ENCODE data around the gene AP5S1. TPM values are rescaled to one million over a fixed set of nuclear protein-coding genes. Genes with fewer than 3 reads are reported as not detected.

AP5S1 gene
- total RNA-seq, 2 donors from 2014 or later, result 14.6 to 17.3 TPM

DNA sequence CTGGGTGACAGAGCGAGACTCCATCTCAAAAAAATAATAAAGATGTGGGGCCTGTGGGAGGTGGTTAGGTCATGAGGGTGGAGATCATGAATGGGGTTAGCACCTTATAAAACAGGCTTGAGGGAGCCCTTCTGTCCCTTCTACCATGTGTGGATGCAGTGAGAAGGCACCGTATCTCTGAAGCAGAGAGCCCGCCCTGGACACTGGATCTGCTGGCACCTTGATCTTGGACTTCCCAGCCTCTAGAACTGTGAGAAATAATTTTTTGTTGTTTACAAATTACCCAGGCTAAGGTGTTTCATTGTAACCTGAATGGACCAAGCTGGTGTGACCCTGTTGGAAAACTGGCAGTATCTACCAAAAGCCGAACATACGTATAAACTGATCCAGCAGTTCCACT, 53.2 kb downstream of the AP5S1 start:
- no peak overlapping the region for H3K27ac ChIP-seq

DNA sequence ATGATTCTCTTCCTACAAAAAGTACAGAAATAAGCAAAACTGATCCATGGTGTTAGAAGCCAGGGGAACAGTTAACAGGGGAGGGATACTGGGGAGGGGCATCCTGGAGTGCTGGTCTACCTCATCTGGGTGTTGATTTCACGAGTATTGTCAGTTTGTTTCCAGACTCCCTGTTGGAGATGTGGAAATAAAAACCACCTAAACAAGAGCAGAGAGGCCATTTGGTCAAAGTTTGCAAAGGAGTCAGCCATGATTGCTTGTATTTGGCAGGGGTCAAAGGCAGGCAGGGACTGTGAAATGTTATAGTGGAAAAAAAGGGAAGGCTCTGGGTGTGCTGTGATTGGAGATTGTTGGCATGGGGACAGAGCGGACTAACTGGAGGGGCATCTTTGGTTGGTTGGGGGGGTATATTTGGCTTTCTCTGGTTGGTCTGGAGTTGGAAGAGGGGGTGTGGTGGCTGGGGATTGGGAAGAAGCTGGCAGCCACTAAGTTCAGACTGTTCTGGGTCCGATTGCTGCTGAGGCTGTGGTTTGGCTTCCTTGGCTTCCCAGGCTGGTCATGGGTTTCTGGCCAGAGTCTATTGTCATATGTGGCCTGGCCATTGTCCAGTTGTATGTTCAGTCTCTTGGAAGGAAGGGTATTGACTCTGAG, 54.0 kb downstream of the AP5S1 start:
- DNase-seq (ENCODE audit: low spot score), result no peak
- no peaks in the 10 kb centered on the region for H3K27me3 ChIP-seq
- H3K9me3 ChIP-seq, result no peaks in the 10 kb centered on the region
- peaks cover 16% of the 10 kb centered on the region for H3K36me3 ChIP-seq
- H3K27ac ChIP-seq, result no peak overlapping the region
- H3K4me1 ChIP-seq, result peaks cover 0 to 20% of the 10 kb centered on the region in 2 donors
- no peak overlapping the region for H3K4me3 ChIP-seq
- TF ChIP-seq, protein P1, sequence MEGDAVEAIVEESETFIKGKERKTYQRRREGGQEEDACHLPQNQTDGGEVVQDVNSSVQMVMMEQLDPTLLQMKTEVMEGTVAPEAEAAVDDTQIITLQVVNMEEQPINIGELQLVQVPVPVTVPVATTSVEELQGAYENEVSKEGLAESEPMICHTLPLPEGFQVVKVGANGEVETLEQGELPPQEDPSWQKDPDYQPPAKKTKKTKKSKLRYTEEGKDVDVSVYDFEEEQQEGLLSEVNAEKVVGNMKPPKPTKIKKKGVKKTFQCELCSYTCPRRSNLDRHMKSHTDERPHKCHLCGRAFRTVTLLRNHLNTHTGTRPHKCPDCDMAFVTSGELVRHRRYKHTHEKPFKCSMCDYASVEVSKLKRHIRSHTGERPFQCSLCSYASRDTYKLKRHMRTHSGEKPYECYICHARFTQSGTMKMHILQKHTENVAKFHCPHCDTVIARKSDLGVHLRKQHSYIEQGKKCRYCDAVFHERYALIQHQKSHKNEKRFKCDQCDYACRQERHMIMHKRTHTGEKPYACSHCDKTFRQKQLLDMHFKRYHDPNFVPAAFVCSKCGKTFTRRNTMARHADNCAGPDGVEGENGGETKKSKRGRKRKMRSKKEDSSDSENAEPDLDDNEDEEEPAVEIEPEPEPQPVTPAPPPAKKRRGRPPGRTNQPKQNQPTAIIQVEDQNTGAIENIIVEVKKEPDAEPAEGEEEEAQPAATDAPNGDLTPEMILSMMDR (IDR thresholded peaks at IDR 0.05), result no peak

More for the DNA sequence above, 53.2 kb downstream of the AP5S1 start:
- peaks cover 0 to 20% of the 10 kb centered on the region in 2 donors for H3K4me1 ChIP-seq
- no peak overlapping the region for H3K4me3 ChIP-seq
- DNase-seq (ENCODE audit: low spot score), result no peak
- no peaks in the 10 kb centered on the region for H3K27me3 ChIP-seq
- H3K36me3 ChIP-seq, result peaks cover 16% of the 10 kb centered on the region
- no peaks in the 10 kb centered on the region for H3K9me3 ChIP-seq
- TF ChIP-seq, protein P1 (IDR thresholded peaks at IDR 0.05), result no peak

DNA sequence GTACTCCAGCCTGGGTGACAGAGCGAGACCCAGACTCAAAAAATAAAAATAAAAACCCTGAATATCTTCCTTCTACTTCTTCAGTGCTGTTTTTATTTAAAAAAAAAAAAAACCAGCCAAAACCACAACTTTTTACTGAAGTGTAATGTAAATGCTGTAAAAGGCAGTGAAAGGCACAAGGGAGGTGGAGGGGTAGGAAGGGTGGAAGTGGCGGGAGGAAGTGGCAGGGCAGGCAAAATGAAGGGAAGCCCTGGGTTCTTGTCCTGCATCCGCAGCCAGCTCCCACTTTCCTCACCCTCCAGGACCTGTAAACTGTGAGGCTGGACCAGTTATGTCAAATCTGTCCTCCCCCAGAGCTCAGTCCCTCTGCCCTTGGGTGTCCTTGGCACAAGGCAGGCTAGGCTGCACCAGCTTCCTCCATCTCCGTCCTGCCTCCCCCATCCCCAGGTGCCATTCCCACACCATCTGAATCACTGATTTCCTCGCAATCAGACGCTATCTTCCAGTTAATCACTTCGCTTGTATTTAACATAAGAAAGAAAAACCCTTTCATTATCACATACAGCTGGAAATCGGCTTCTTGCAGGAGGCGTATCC, 55.1 kb downstream of the AP5S1 start:
- Histone ChIP-seq H3K36me3 (peaks cover 9% of the 10 kb centered on the region), H3K27me3 (no peaks in the 10 kb centered on the region), H3K4me1 (peaks cover 0 to 20% of the 10 kb centered on the region in 2 donors), H3K4me3 (no peak overlapping the region), H3K9me3 (no peaks in the 10 kb centered on the region), H3K27ac (no peak overlapping the region)
- DNase-seq (ENCODE audit: low spot score), result no peak
- TF ChIP-seq, protein P1 (IDR thresholded peaks at IDR 0.05), result no peak

DNA sequence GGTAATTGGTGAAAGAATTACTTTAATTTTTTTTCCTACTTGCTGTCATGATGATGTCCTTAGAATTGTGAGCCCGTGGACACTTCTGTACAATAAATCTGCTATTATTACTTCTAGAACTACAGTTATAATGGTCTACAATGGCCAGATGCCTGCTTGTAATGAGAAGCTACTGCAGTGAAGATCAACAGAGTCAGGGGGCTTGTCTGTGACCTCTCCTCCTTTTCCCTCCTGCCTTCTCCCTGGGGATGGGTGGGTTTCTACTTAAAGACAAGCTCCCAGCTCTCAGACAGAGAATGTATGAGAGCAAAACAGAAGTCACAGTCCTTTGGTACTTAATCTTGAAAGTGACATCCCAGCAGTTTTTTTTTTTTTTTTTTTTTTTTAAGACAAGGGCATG, 55.7 kb downstream of the AP5S1 start:
- Histone ChIP-seq H3K4me3 (no peak overlapping the region), H3K36me3 (peaks cover 9% of the 10 kb centered on the region), H3K27ac (no peak overlapping the region), H3K9me3 (no peaks in the 10 kb centered on the region), H3K4me1 (peaks cover 0 to 15% of the 10 kb centered on the region in 2 donors), H3K27me3 (no peaks in the 10 kb centered on the region)
- TF ChIP-seq, protein P1 (IDR thresholded peaks at IDR 0.05), result no peak
- no peak for DNase-seq (ENCODE audit: low spot score)

DNA sequence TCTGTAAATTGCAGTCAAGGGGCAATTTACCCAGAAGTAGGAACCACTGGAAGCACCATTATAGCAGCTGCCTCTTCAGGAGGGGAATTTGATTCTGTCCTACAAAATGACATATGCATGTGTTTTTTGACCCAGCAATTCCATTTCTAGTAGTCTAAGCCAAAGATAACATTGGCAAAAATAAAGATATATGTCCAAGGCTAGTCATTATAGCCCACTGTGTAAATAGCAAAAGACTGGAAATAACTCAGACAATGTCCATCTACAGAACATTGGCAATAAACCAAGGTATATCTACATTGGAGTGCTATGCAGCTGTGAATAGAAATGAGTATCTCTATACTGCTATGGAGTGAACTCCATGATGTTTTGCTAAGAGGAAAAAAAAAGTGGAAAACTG, 56.3 kb downstream of the AP5S1 start:
- Histone ChIP-seq H3K9me3 (no peaks in the 10 kb centered on the region), H3K27ac (no peak overlapping the region), H3K36me3 (peaks cover 9% of the 10 kb centered on the region), H3K4me3 (no peak overlapping the region), H3K27me3 (no peaks in the 10 kb centered on the region), H3K4me1 (peaks cover 0 to 12% of the 10 kb centered on the region in 2 donors)
- no peak for DNase-seq (ENCODE audit: low spot score)
- TF ChIP-seq, protein P1 (IDR thresholded peaks at IDR 0.05), result no peak

Other genes with a start within 250 kb of the AP5S1 start
- not detected for gene GFRA4, start 157.1 kb upstream of the AP5S1 start, total RNA-seq
- 10 to 100 TPM in 1 of 2 donors, 1 to 10 TPM in 1; 9.7 to 13.8 TPM for gene ADAM33, start 138.5 kb upstream of the AP5S1 start, total RNA-seq
- gene SIGLEC1, start 107.9 kb upstream of the AP5S1 start, total RNA-seq, result 1 to 10 TPM; 3.2 to 3.9 TPM
- gene HSPA12B, start 87.9 kb upstream of the AP5S1 start, total RNA-seq, result 10 to 100 TPM; 11.2 to 13.4 TPM
- 10 to 100 TPM; 10.8 to 11.2 TPM for gene ADISSP, start 52.8 kb upstream of the AP5S1 start, total RNA-seq
- gene SPEF1, start 39.1 kb upstream of the AP5S1 start, total RNA-seq, result under 1 TPM in 1 of 2 donors, not detected in 1; 0.31 TPM
- 10 to 100 TPM; 49.1 to 77.1 TPM for gene CENPB, start 33.8 kb upstream of the AP5S1 start, total RNA-seq
- gene CDC25B, start 24.2 kb upstream of the AP5S1 start, total RNA-seq, result 10 to 100 TPM; 10.4 to 11.4 TPM
- gene MAVS, start 26.3 kb downstream of the AP5S1 start, total RNA-seq, result 10 to 100 TPM; 27.5 to 29.7 TPM
- gene PANK2, start 68.8 kb downstream of the AP5S1 start, total RNA-seq, result 10 to 100 TPM; 15.5 to 19.5 TPM
- gene RNF24, start 195.0 kb downstream of the AP5S1 start, total RNA-seq, result 10 to 100 TPM in 1 of 2 donors, 1 to 10 TPM in 1; 6.5 to 14.9 TPM

Measured in right atrium auricular region (tissue), 2 donors.